ENCODE measurements around the gene LTBP4.

LTBP4 gene

DNA sequence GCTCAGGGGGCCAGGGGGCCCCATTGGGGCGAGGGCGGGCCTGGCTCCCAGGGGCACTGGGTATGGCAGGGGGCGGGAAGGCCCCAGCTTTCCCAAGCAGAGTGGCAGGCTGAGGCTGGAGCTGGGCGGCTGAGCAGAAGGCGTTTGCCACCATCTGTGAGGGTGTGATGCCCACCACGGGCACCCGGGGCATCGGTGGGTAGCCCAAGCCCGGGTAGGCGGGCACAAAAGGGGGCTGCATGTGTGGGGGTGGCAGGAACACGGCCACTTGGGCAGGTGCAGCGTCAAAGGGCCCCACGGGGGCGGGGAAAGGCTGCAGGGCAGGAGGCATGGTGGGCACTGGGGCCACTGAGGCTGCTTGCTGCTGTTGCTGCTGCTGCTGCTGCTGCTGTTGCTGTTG lies 66.4 kb downstream of the LTBP4 start:
- Histone ChIP-seq H2AFZ (ENCODE audit: low read depth, low read length) (no peak overlapping the region), H3K4me1 (ENCODE audit: insufficient read depth, low read length) (peaks cover 13% of the 10 kb centered on the region), H3K4me2 (ENCODE audit: insufficient read depth, low read length) (no peak overlapping the region), H3K4me3 (ENCODE audit: low read depth in 1 of 2, low read length in 2 of 2) (no peak overlapping the region), H3K9ac (ENCODE audit: low read depth, low read length) (no peak overlapping the region), H3K27ac (ENCODE audit: low read length) (no peak overlapping the region), H3K79me2 (ENCODE audit: insufficient read depth, low read length) (no peaks in the 10 kb centered on the region), H3K36me3 (ENCODE audit: insufficient read depth, low read length) (peaks cover 34% of the 10 kb centered on the region), H4K20me1 (ENCODE audit: insufficient read depth, low read length) (no peaks in the 10 kb centered on the region), H3K9me3 (ENCODE audit: insufficient read depth, low read length, severe bottlenecking) (peaks cover 5% of the 10 kb centered on the region), H3K27me3 (ENCODE audit: insufficient read depth, low read length, poor library complexity) (no peaks in the 10 kb centered on the region)
- DNase-seq (no peak), ATAC-seq (ENCODE audit: insufficient read depth, low read depth) (no peak)
- TF ChIP-seq, protein P1, sequence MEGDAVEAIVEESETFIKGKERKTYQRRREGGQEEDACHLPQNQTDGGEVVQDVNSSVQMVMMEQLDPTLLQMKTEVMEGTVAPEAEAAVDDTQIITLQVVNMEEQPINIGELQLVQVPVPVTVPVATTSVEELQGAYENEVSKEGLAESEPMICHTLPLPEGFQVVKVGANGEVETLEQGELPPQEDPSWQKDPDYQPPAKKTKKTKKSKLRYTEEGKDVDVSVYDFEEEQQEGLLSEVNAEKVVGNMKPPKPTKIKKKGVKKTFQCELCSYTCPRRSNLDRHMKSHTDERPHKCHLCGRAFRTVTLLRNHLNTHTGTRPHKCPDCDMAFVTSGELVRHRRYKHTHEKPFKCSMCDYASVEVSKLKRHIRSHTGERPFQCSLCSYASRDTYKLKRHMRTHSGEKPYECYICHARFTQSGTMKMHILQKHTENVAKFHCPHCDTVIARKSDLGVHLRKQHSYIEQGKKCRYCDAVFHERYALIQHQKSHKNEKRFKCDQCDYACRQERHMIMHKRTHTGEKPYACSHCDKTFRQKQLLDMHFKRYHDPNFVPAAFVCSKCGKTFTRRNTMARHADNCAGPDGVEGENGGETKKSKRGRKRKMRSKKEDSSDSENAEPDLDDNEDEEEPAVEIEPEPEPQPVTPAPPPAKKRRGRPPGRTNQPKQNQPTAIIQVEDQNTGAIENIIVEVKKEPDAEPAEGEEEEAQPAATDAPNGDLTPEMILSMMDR (IDR thresholded peaks at IDR 0.05; ENCODE audit: borderline replicate concordance, extremely low read depth, low read length, poor library complexity, severe bottlenecking), result no peak
- no peak for TF ChIP-seq EZH2 (IDR thresholded peaks at IDR 0.05; ENCODE audit: borderline replicate concordance, low read depth, low read length, severe bottlenecking)

DNA sequence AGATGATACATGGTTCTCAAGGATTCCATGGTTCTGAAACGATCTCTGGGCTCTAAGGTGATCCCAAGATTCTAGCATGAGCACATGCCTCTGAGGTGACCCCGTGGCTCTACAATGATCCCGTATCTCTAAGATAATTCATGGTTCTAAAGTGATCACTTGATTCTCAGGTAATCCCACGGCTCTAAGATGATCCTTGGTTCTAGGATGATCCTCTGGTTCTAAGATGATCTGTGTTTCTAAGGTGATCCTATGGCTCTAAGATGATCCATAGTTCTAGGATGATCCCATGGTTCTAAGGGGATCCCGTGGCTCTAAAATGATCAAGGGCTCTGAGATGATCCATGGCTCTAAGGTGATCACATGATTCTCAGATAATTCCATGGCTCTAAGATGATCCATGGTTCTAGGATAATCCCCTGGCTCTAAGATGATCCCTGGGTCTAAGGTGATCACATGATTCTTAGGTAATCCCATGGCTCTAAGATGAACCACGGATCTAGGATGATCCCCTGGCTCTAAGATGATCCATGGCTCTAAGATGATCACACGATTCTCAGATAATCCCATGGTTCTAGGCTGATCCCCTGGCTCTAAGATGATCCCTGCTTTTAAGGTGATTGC lies 67.9 kb downstream of the LTBP4 start:
- no peaks in the 10 kb centered on the region for H3K79me2 ChIP-seq (ENCODE audit: insufficient read depth, low read length)
- TF ChIP-seq, protein P1 (IDR thresholded peaks at IDR 0.05; ENCODE audit: borderline replicate concordance, extremely low read depth, low read length, poor library complexity, severe bottlenecking), result no peak
- no peak for TF ChIP-seq EZH2 (IDR thresholded peaks at IDR 0.05; ENCODE audit: borderline replicate concordance, low read depth, low read length, severe bottlenecking)
- peaks cover 5% of the 10 kb centered on the region for H3K9me3 ChIP-seq (ENCODE audit: insufficient read depth, low read length, severe bottlenecking)
- H3K27ac ChIP-seq (ENCODE audit: low read length), result no peak overlapping the region
- DNase-seq, result no peak
- no peak overlapping the region for H3K9ac ChIP-seq (ENCODE audit: low read depth, low read length)
- no peak overlapping the region for H3K4me2 ChIP-seq (ENCODE audit: insufficient read depth, low read length)
- H2AFZ ChIP-seq (ENCODE audit: low read depth, low read length), result no peak overlapping the region
- H3K36me3 ChIP-seq (ENCODE audit: insufficient read depth, low read length), result peaks cover 43% of the 10 kb centered on the region
- ATAC-seq (ENCODE audit: insufficient read depth, low read depth), result no peak
- H4K20me1 ChIP-seq (ENCODE audit: insufficient read depth, low read length), result no peaks in the 10 kb centered on the region
- H3K4me1 ChIP-seq (ENCODE audit: insufficient read depth, low read length), result no peaks in the 10 kb centered on the region
- H3K4me3 ChIP-seq (ENCODE audit: low read depth in 1 of 2, low read length in 2 of 2), result no peak overlapping the region
- H3K27me3 ChIP-seq (ENCODE audit: insufficient read depth, low read length, poor library complexity), result no peaks in the 10 kb centered on the region

GRCh38 chr19:40671404-40671803 lies 70.2 kb downstream of the LTBP4 start:
- no peaks in the 10 kb centered on the region for H4K20me1 ChIP-seq (ENCODE audit: insufficient read depth, low read length)
- no peaks in the 10 kb centered on the region for H3K79me2 ChIP-seq (ENCODE audit: insufficient read depth, low read length)
- H3K9ac ChIP-seq (ENCODE audit: low read depth, low read length), result no peak overlapping the region
- H2AFZ ChIP-seq (ENCODE audit: low read depth, low read length), result no peak overlapping the region
- ATAC-seq (ENCODE audit: insufficient read depth, low read depth), result no peak
- H3K4me2 ChIP-seq (ENCODE audit: insufficient read depth, low read length), result no peak overlapping the region
- TF ChIP-seq, protein P1 (IDR thresholded peaks at IDR 0.05; ENCODE audit: borderline replicate concordance, extremely low read depth, low read length, poor library complexity, severe bottlenecking), result no peak
- no peak for TF ChIP-seq EZH2 (IDR thresholded peaks at IDR 0.05; ENCODE audit: borderline replicate concordance, low read depth, low read length, severe bottlenecking)
- no peaks in the 10 kb centered on the region for H3K4me1 ChIP-seq (ENCODE audit: insufficient read depth, low read length)
- H3K27me3 ChIP-seq (ENCODE audit: insufficient read depth, low read length, poor library complexity), result no peaks in the 10 kb centered on the region
- H3K27ac ChIP-seq (ENCODE audit: low read length), result no peak overlapping the region
- peaks cover 5% of the 10 kb centered on the region for H3K9me3 ChIP-seq (ENCODE audit: insufficient read depth, low read length, severe bottlenecking)
- no peak for DNase-seq
- H3K36me3 ChIP-seq (ENCODE audit: insufficient read depth, low read length), result peaks cover 52% of the 10 kb centered on the region
- H3K4me3 ChIP-seq (ENCODE audit: low read depth in 1 of 2, low read length in 2 of 2), result no peak overlapping the region
